Spinal cord (tissue), 10 donors: ENCODE data around the gene TTC4. TPM values are rescaled to one million over a fixed set of nuclear protein-coding genes. Genes with fewer than 3 reads are reported as not detected.
A peak's percentile ranks its signal among the peaks of the same experiment; 100 is the strongest.

Experiments
- DNase-seq, 6 donors: peaks; one replicate each; pipeline versions ENCODE4 v3.0.0 to v3.0.0-alpha.2; 2013 to 2015; ENCODE audit warnings: low spot score in 6 of 6, low read depth in 4 of 6
- H3K27ac ChIP-seq: one replicate; pipeline ENCODE4 v1.5.1; 2013; ENCODE audit warnings: low read depth, low read length, control low read depth
- H3K27me3 ChIP-seq: one replicate; pipeline ENCODE4 v1.6.1; 2013; ENCODE audit warnings: low read length; ENCODE audit not compliant: control insufficient read depth, insufficient read depth
- H3K36me3 ChIP-seq: one replicate; pipeline ENCODE4 v1.6.1; 2013; ENCODE audit warnings: low read length; ENCODE audit not compliant: control insufficient read depth, insufficient read depth
- H3K4me1 ChIP-seq: one replicate; pipeline ENCODE4 v1.6.1; 2013; ENCODE audit warnings: low read length; ENCODE audit not compliant: control insufficient read depth, insufficient read depth
- H3K4me3 ChIP-seq: one replicate; pipeline ENCODE4 v1.5.1; 2013; ENCODE audit warnings: low read depth, low read length, control low read depth
- H3K9me3 ChIP-seq: one replicate; pipeline ENCODE4 v1.6.1; 2013; ENCODE audit warnings: low read length; ENCODE audit not compliant: control insufficient read depth, insufficient read depth
- WGBS: methylation state at CpG from one replicate; pipeline ENCODE4 v1.1.5; 2013; ENCODE audit warnings: missing lambda C conversion rate; ENCODE audit not compliant: insufficient coverage; 5-methylcytosine and 5-hydroxymethylcytosine counted together
- polyA plus RNA-seq, 2 donors: library from polyadenylated mRNA; unstranded; fragments of 120-200 nt; gene quantifications; one replicate each; pipeline ENCODE4 v1.2.1, GENCODE V29; 2013; ENCODE audit not compliant: insufficient read length in 2 of 2
- total RNA-seq, 2 donors: library from RNA; depleted of rRNA in 1 of 2; stranded (reverse); fragments of 120-200 nt in 1 of 2; fragments of >200 nt in 1 of 2; gene quantifications; one replicate each; pipeline versions ENCODE4 v1.2.3 to v1.2.4, GENCODE V29; 2013 to 2014
- donor health status: healthy.

The TTC4 gene
- total and polyA plus RNA-seq, 4 donors: 19.7 to 27.9 (median 25.8) TPM

DNA sequence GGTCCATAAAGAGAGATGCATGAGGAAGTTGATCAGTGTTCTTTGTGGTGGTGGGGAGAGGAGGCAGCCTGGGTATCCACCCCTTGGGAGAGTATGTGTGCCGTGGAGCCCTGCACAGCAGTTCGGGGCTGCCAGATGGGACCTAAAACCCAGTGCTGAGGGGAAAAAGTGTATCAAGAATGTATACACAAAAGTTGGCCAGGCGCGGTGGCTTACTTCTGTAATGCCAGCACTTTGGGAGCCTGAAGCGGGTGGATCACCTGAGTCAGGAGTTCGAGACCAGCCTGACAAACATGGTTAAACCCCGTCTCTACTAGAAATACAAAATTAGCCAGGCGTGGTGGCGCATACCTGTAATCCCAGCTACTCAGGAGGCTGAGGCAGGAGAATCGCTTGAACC is 4.1 kb upstream of the TTC4 start:
- no peaks in the 10 kb centered on the region for H3K9me3 ChIP-seq
- no peak for DNase-seq
- H3K4me3 ChIP-seq: no peak overlapping the region
- peaks cover 2% of the 10 kb centered on the region for H3K27me3 ChIP-seq
- H3K36me3 ChIP-seq: peaks cover 2% of the 10 kb centered on the region
- H3K4me1 ChIP-seq: peaks cover 7% of the 10 kb centered on the region
- H3K27ac ChIP-seq: no peak overlapping the region
- WGBS: 91% methylated on average over 8 of the region's 10 CpGs

DNA sequence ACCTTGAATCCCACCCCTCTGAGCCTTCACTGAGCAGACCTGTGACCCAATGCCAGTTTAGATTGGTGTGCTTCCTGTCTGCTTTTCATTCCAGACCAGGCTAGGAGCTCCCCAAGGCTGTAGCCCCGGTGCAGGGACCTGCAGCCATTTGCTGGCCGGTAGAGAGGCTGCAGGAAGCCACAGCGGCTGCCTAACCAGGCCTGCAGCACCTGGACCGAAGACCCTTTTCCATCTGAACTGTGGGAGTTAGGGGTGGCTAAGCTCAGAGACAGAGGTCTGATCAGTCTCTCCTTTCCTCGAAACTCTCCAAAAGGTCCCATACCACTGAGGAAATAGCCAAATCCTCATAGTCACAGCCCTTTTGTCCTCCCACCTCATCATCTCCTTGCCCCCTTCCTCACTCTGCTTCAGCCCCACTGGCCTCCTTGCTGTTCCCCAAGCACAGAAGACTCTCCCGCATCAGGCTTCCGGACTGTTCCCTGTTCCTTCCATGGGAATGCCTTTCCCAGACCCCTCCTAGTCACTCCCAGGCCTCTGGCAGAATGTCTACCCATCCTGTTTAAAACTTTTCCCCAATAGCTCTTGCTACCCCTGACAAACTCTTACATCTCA is 674 bp upstream of the TTC4 start:
- no peak for DNase-seq
- H3K27ac ChIP-seq: peak overlapping the region; percentile 59
- 85% methylated on average over 7 of the region's 7 CpGs for WGBS
- H3K4me1 ChIP-seq: peaks cover 7% of the 10 kb centered on the region
- H3K9me3 ChIP-seq: no peaks in the 10 kb centered on the region
- no peaks in the 10 kb centered on the region for H3K36me3 ChIP-seq
- no peaks in the 10 kb centered on the region for H3K27me3 ChIP-seq
- H3K4me3 ChIP-seq: peak overlapping the region; percentile 89

DNA sequence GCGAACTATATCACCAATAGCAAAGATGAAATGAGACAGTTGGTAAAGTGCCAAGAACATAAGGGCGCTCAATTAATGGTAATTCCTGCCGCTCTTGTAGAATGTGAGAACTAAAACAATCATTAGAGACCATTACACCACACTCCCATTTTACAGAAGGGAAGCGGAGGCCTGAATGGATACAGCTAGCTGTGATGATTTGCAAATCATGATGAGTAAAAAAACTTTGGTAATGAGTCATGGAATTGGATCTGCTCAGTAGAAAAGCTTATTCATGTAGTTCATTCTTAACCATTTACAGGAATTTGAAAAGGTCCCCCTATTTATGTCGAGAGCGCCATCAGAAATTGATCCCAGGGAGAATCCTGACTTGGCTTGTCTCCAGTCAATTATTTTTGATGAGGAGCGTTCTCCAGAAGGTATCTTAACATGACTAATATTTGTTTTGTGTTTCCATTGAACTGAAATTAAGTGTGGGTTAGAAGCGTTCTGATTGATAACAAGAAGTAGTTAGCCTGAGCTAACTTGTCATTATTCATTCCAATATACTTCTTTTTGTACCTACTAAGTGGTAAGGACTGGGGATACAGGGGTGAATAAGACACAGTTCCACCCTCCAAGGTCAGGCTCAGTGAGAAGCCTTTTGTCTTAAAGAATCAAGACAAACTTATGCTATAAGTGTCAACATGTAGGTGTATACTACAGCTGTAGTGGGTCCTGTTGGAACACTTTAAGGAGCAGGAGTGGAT is 812 bp downstream of the TTC4 start:
- H3K27ac ChIP-seq: no peak overlapping the region
- peak overlapping the region; percentile 89 for H3K4me3 ChIP-seq
- peaks cover 7% of the 10 kb centered on the region for H3K4me1 ChIP-seq
- no peaks in the 10 kb centered on the region for H3K9me3 ChIP-seq
- no peaks in the 10 kb centered on the region for H3K36me3 ChIP-seq
- DNase-seq: no peak
- no peaks in the 10 kb centered on the region for H3K27me3 ChIP-seq
- no CpG with 5 or more reads among the region's 8 CpGs for WGBS

DNA sequence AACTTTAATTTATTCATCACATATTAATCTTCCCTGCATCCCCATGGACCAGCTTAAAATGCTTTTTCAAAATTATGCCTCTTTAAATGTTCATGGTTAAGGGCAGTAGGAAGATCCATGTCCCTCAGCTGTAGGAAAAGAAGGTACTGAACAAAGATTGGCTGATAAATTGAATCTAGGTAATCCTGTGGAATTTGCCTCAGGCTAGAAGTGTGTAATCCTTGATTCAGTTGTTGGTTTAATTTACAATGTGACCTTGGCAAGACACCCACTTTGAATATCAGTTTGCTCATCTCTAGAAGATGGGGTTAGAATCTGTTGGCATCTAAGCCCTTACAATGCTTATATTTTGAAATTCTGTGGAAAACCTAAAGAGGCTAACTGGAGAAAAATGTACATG is 6.1 kb downstream of the TTC4 start:
- H3K4me3 ChIP-seq: no peak overlapping the region
- no peak for DNase-seq
- peaks cover 3% of the 10 kb centered on the region for H3K9me3 ChIP-seq
- no peak overlapping the region for H3K27ac ChIP-seq
- H3K27me3 ChIP-seq: no peaks in the 10 kb centered on the region
- no peaks in the 10 kb centered on the region for H3K4me1 ChIP-seq
- peaks cover 19% of the 10 kb centered on the region for H3K36me3 ChIP-seq

DNA sequence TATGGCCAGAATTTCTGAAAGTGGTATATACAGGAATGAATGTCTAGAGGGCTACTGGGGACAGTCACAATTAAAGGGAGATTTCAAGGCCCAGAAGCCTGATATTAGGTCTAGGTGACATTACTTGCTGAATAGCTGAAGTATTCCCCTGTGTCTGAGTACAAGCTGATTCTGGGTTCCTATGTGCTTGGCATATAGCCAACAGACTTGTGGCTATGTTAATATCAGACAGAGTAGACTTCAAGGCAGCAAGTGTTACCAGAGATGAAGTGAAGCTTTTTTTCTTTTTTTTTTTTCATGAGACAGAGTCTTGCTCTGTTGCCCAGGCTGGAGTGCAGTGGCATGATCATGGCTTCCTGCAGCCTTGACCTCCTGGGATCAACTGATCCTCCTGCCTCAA is 8.3 kb downstream of the TTC4 start:
- Histone ChIP-seq H3K36me3 (peaks cover 21% of the 10 kb centered on the region), H3K4me3 (no peak overlapping the region), H3K27ac (no peak overlapping the region), H3K9me3 (peaks cover 3% of the 10 kb centered on the region), H3K27me3 (no peaks in the 10 kb centered on the region), H3K4me1 (no peaks in the 10 kb centered on the region)
- DNase-seq: no peak

DNA sequence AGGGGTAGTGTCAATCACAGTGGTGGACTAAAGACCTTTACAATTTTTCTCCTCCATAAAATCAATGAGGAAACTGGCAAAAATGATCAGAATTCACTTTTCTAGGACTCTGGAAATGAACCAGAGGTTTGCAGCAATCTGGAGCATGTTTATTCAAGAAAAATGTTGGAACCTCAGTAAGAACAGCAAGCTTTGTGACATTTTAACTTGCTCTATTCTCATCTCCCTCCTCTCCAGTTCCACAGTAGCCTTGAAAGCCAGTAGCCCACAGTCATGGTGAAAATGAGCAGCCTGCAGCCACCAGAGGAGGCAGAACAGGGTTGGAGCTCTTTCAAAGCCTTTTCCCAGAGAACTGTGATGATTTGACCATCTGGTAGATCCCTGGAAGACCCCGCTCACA is 9.1 kb downstream of the TTC4 start:
- DNase-seq: no peak
- no CpG with 5 or more reads among the region's 1 CpG for WGBS
- Histone ChIP-seq H3K4me3 (no peak overlapping the region), H3K36me3 (peaks cover 23% of the 10 kb centered on the region), H3K27me3 (no peaks in the 10 kb centered on the region), H3K4me1 (no peaks in the 10 kb centered on the region), H3K27ac (no peak overlapping the region), H3K9me3 (peaks cover 3% of the 10 kb centered on the region)

DNA sequence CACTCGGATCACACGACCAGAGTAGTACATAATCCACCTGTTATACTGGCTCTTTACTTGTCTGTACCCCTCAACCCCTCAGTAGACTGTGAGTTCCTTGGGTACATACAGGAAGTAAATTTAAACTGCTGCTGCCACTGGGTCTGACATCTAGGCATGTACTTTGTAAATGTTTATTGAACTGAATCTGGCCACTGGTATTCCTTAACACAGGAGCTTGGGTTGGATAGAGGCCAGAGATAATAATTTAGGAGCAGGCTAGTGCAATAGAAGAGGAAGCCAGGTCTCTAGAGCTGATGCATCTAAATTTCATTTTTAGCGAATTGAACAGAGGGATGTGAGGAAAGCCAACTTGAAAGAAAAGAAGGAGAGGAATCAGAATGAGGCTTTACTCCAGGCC is 12.4 kb downstream of the TTC4 start:
- peaks cover 3% of the 10 kb centered on the region for H3K9me3 ChIP-seq
- H3K27me3 ChIP-seq: no peaks in the 10 kb centered on the region
- H3K36me3 ChIP-seq: peaks cover 42% of the 10 kb centered on the region
- DNase-seq: no peak
- no peak overlapping the region for H3K27ac ChIP-seq
- H3K4me1 ChIP-seq: no peaks in the 10 kb centered on the region
- 92% methylated on average over 1 of the region's 3 CpGs for WGBS
- H3K4me3 ChIP-seq: no peak overlapping the region

DNA sequence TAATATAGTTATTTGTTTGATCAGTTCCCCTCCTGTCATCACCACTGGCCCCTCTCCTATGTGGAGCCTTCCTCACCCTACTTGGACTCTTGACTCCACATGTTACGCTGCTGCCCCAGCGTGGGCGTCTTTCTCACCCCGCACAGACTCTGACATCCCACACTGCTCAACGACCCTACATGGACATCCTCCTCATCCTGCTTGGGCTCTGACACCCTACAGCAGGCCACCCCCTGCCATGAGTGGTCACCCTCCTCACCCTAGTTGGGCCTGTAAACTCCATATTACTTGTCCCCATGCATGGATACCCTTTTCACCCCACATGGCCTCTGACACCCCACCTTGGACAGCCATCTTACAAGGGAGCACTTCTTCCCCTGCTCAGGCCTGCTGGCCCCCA is 21.0 kb downstream of the TTC4 start:
- Histone ChIP-seq H3K27me3 (no peaks in the 10 kb centered on the region), H3K4me1 (peaks cover 5% of the 10 kb centered on the region), H3K4me3 (no peak overlapping the region), H3K27ac (no peak overlapping the region), H3K36me3 (peaks cover 74% of the 10 kb centered on the region), H3K9me3 (no peaks in the 10 kb centered on the region)
- no peak for DNase-seq
- WGBS: 100% methylated on average over 5 of the region's 5 CpGs

DNA sequence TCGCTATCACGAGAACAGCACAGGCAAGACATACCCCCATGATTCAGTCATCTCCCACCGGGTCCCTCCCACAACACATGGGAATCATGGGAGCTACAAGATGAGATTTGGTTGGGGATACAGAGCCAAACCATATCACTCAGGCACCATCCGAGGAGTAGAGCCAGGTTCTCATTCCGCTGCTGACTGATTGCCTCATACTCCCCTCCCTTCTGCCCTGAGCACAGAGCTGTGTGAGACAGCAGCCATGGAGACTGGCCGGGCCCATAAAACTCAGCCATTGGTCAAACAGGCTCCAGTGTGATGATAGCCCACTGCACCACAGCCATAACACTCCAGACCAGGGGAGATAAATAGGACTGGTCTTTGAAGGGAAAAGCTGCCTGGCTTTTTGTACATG is 22.6 kb downstream of the TTC4 start:
- no peak overlapping the region for H3K4me3 ChIP-seq
- 86% methylated on average over 2 of the region's 6 CpGs for WGBS
- peaks cover 5% of the 10 kb centered on the region for H3K4me1 ChIP-seq
- no peaks in the 10 kb centered on the region for H3K9me3 ChIP-seq
- DNase-seq: no peak
- H3K36me3 ChIP-seq: peaks cover 77% of the 10 kb centered on the region
- no peak overlapping the region for H3K27ac ChIP-seq
- no peaks in the 10 kb centered on the region for H3K27me3 ChIP-seq

DNA sequence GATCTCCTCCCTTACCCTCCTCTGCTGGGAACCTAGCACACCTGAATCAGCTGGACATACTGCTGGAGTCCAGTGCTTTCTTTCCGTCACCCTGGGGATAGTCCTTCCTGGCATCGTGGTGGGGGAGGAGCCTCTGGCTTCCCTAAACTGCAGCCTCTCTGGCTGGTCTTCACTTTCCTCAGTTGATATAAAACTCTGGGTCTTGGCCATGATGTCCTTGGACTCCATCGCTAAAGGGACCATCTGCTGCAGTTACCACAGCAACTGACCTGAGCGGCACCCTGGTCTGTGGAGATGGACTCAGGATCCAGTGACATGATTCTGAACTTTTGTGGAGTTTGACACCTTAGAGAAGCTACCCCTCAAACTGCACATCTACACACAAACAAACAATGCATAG is 25.9 kb downstream of the TTC4 start:
- 97% methylated on average over 3 of the region's 4 CpGs for WGBS
- no peak overlapping the region for H3K27ac ChIP-seq
- DNase-seq: no peak

More for the DNA sequence above, 25.9 kb downstream of the TTC4 start:
- Histone ChIP-seq H3K4me1 (peaks cover 5% of the 10 kb centered on the region), H3K4me3 (no peak overlapping the region), H3K9me3 (no peaks in the 10 kb centered on the region), H3K27me3 (no peaks in the 10 kb centered on the region), H3K36me3 (peaks cover 77% of the 10 kb centered on the region)
